ENCODE results near the gene CEBPA. TPM values are rescaled to one million over a fixed set of nuclear protein-coding genes. Genes with fewer than 3 reads are reported as not detected.

The CEBPA gene
- 1 to 10 TPM in 6 of 8 experiments, under 1 TPM in 2; 0.46 to 4.9 (median 2.5) TPM for total RNA-seq

GRCh38 chr19:33302175-33302973 lies at the start of gene CEBPA:
TSS of gene CEBPA (minus strand) at chr19:33302534. CDS start at chr19:33302414, 120 bp downstream.
- peak within 1 kb of the TSS; percentile 34 to 88 for H3K27ac ChIP-seq
- peaks cover 13 to 22% of the 10 kb centered on the region in 2 donors for H3K4me1 ChIP-seq (replicated peaks in 1 of 2)
- peak within 1 kb of the TSS; percentile 52 to 90 (median 63) for H3K4me3 ChIP-seq
- WGBS, 10 experiments, result 0% methylated on average over 2 of the region's 111 CpGs; no CpG with 5 or more reads in 9 of the 10 experiments
- in situ Hi-C loops (cut with MboI; ENCODE audit: low pct_unique_long_range_greater_than_20kb in 2 of 9, low sequenced_read_pairs in 9 of 9, unreplicated experiment in 9 of 9), result no loop called here
- ATAC-seq (replicated peaks in 6 of 8), result peak; percentile 89 to 92 (median 90)

GRCh38 chr19:33350538-33351309 lies 48.4 kb upstream of the CEBPA start:
- H3K4me1 ChIP-seq (replicated peaks in 1 of 2), result no peaks in the 10 kb centered on the region
- no peak overlapping the region for H3K27ac ChIP-seq
- ATAC-seq (replicated peaks in 6 of 8), result peak in 2 of 8 experiments; percentile 48 to 68
- 0 to 93% (median 80%) methylated on average over 1 to 10 of the region's 12 CpGs; no CpG with 5 or more reads in 2 of the 10 experiments for WGBS, 10 experiments
- H3K4me3 ChIP-seq, result no peak overlapping the region
- in situ Hi-C loops (cut with MboI; ENCODE audit: low pct_unique_long_range_greater_than_20kb in 2 of 9, low sequenced_read_pairs in 9 of 9, unreplicated experiment in 9 of 9), result no loop called here

DNA sequence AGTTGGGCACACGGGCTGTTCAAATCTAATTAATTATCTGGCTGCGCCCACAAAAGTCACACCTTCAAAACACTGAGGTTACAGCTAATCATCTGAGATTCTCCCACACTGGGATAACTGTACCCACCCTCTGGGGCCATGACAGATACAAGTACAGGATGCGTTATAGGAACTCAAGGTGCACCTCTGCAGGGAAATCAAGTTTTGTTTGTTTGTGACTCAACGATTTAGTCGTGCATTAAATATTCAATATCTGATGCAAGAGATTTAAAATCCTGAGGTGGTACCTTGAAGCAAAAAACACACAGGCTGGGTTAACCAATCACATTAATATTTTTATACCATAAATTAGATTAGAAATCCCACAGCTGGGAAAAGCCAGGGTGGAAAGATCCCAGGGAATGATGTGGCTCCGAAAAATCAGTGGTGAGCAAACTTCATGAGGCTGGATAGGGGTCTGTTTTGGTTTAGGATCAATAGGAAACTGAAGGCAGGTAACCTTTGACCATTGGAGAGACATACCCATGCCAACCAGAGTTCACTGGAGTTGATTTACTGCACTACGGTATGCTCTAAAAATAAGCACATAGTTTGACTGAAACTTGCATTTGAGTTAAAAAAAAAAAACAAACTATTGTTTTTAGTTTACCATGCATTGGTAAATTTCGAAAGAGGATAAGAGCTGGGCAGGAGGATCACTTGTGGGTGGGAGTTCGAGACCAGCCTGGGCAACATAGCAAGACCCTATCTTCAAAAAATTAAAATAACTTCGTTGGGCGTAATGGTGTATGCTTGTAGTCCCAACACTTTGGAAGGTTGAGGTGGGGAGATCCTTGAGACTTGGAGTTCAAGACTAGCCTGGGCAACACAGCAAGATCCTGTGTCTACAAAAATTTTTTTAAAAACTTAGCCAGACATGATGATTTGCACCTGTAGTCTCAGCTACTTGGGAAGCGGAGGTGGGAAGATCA lies 47.3 kb upstream of the CEBPA start:
- ATAC-seq (replicated peaks in 6 of 8), result no peak
- no peak overlapping the region for H3K4me3 ChIP-seq
- peaks cover 3% of the 10 kb centered on the region in 2 donors for H3K4me1 ChIP-seq (replicated peaks in 1 of 2)
- no peak overlapping the region for H3K27ac ChIP-seq
- in situ Hi-C loops (cut with MboI; ENCODE audit: low pct_unique_long_range_greater_than_20kb in 2 of 9, low sequenced_read_pairs in 9 of 9, unreplicated experiment in 9 of 9), result no loop called here
- 69 to 100% (median 86%) methylated on average over 1 to 12 of the region's 12 CpGs for whole genome bisulfite sequencing, 10 experiments

- WGBS, 10 experiments, result 28 to 95% (median 81%) methylated on average over 4 to 10 of the region's 12 CpGs
- no peak overlapping the region for H3K4me3 ChIP-seq
- peak in 1 of 8 experiments; percentile 37 for ATAC-seq (replicated peaks in 6 of 8)
- in situ Hi-C loops (cut with MboI; ENCODE audit: low pct_unique_long_range_greater_than_20kb in 2 of 9, low sequenced_read_pairs in 9 of 9, unreplicated experiment in 9 of 9), result no loop called here
- H3K4me1 ChIP-seq (replicated peaks in 1 of 2), result peaks cover 12% of the 10 kb centered on the region in 2 donors
- no peak overlapping the region for H3K27ac ChIP-seq
Observed at GRCh38 chr19:33348301-33349010, 46.1 kb upstream of the CEBPA start.

GRCh38 chr19:33347300-33347699 lies 45.0 kb upstream of the CEBPA start:
- no peak overlapping the region for H3K4me3 ChIP-seq
- no peak overlapping the region for H3K27ac ChIP-seq
- in situ Hi-C loops (cut with MboI; ENCODE audit: low pct_unique_long_range_greater_than_20kb in 2 of 9, low sequenced_read_pairs in 9 of 9, unreplicated experiment in 9 of 9), result no loop called here
- 6 to 79% (median 40%) methylated on average over 1 to 7 of the region's 10 CpGs; no CpG with 5 or more reads in 5 of the 10 experiments for WGBS, 10 experiments
- H3K4me1 ChIP-seq (replicated peaks in 1 of 2), result peaks cover 12 to 14% of the 10 kb centered on the region in 2 donors
- ATAC-seq (replicated peaks in 6 of 8), result no peak

- Histone ChIP-seq H3K4me3 (no peak overlapping the region), H3K4me1 (replicated peaks in 1 of 2) (peaks cover 12 to 14% of the 10 kb centered on the region in 2 donors), H3K27ac (no peak overlapping the region)
- in situ Hi-C loops (cut with MboI; ENCODE audit: low pct_unique_long_range_greater_than_20kb in 2 of 9, low sequenced_read_pairs in 9 of 9, unreplicated experiment in 9 of 9), result no loop called here
- ATAC-seq (replicated peaks in 6 of 8), result no peak
Observed at GRCh38 chr19:33346665-33347064, 44.3 kb upstream of the CEBPA start.

DNA sequence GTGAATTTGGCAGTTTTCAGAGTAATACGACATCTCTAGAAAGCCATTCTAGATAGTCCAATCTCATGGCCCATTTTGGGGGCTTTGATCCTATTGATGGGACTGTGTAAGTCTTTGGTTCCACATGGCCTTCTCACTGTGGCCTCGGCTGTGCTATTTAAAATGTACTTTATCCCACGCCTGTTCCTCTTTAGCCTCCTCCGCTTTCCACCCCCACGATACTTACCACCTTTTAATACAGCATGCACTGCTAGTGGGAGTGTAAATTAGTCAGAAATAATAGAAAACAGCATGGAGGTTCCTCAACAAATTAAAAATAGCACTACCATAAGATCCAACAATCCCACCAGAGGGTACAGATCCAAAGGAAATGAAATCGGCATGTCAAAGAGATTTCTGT lies 42.8 kb upstream of the CEBPA start:
- WGBS, 10 experiments, result 72 to 100% (median 94%) methylated on average over 1 to 6 of the region's 6 CpGs; no CpG with 5 or more reads in 4 of the 10 experiments

GRCh38 chr19:33344573-33344925 lies 42.2 kb upstream of the CEBPA start:
- no peak overlapping the region for H3K27ac ChIP-seq
- ATAC-seq (replicated peaks in 6 of 8), result peak in 2 of 8 experiments; percentile 9 to 14
- peaks cover 12 to 14% of the 10 kb centered on the region in 2 donors for H3K4me1 ChIP-seq (replicated peaks in 1 of 2)
- in situ Hi-C loops (cut with MboI; ENCODE audit: low pct_unique_long_range_greater_than_20kb in 2 of 9, low sequenced_read_pairs in 9 of 9, unreplicated experiment in 9 of 9), result no loop called here
- H3K4me3 ChIP-seq, result no peak overlapping the region
- WGBS, 10 experiments, result 0 to 59% (median 47%) methylated on average over 2 to 4 of the region's 4 CpGs; no CpG with 5 or more reads in 3 of the 10 experiments

More for the DNA sequence above, 42.8 kb upstream of the CEBPA start:
- no peak for ATAC-seq (replicated peaks in 6 of 8)
- H3K4me3 ChIP-seq, result no peak overlapping the region
- in situ Hi-C loops (cut with MboI; ENCODE audit: low pct_unique_long_range_greater_than_20kb in 2 of 9, low sequenced_read_pairs in 9 of 9, unreplicated experiment in 9 of 9), result no loop called here
- H3K4me1 ChIP-seq (replicated peaks in 1 of 2), result peaks cover 12 to 14% of the 10 kb centered on the region in 2 donors
- no peak overlapping the region for H3K27ac ChIP-seq

DNA sequence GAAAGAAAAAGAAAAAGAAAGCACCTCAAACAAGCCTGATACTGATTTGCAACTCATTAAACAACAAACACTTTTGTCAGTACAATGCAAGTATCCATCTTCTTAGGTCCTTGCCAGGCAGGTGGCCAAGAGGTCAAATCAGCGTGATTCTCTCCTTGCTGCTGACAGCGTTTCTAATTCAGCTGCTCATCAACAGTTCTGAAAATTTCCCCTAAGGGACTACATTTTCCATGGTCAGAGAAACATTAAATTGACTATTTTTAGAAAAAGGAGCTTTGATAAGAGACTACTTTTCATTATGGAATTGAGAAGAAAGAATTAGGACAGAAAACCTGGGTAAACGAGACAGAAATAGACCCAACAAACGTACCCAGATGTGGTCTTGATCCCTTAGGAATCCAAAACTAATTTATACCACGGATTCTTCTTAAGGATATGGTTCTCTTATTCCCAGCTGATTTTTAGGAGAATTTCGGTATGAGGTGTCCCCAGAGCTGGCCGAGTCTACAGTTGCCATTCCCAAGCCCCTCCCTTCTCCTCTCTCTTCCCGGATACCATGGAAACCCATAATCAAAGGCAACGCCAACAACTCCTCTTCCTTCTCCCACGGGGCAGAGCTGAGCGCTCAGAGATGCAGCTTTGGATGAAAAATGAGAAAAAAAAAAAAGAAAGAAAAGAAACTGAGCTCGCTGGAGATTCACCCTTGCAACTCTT lies 41.7 kb upstream of the CEBPA start:
- Histone ChIP-seq H3K27ac (no peak overlapping the region), H3K4me1 (replicated peaks in 1 of 2) (peaks cover 12 to 14% of the 10 kb centered on the region in 2 donors), H3K4me3 (no peak overlapping the region)
- in situ Hi-C loops (cut with MboI; ENCODE audit: low pct_unique_long_range_greater_than_20kb in 2 of 9, low sequenced_read_pairs in 9 of 9, unreplicated experiment in 9 of 9), result no loop called here
- WGBS, 10 experiments, result 0 to 40% (median 15%) methylated on average over 1 to 12 of the region's 12 CpGs
- ATAC-seq (replicated peaks in 6 of 8), result peak; percentile 61 to 99 (median 90)

- in situ Hi-C loops (cut with MboI; ENCODE audit: low pct_unique_long_range_greater_than_20kb in 2 of 9, low sequenced_read_pairs in 9 of 9, unreplicated experiment in 9 of 9), result no loop called here
- H3K4me1 ChIP-seq (replicated peaks in 1 of 2), result peaks cover 12 to 14% of the 10 kb centered on the region in 2 donors
- H3K4me3 ChIP-seq, result no peak overlapping the region
- H3K27ac ChIP-seq, result no peak overlapping the region
- ATAC-seq (replicated peaks in 6 of 8), result no peak
- 8 to 93% (median 65%) methylated on average over 1 to 2 of the region's 2 CpGs; no CpG with 5 or more reads in 4 of the 10 experiments for WGBS, 10 experiments
Observed at GRCh38 chr19:33343301-33343700, 41.0 kb upstream of the CEBPA start.

DNA sequence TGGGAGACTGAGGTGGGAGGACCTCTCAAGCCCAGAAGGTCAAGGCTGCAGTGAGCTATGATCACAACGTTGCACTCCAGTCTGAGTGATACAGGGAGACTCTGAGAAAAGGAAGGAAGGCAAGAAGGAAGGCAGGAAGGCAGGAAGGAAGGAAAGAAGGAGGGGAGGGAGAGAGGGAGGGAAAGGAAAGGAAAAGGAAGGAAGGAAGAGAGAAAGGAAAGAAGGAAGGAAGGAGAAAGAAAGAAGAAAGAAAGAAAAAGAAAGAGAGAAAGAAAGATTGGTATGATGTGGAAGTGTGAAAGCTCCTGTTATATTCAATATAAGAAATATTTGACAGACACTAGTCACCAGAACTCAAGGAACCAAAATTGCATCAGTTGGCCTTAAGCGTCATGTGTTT lies 38.7 kb upstream of the CEBPA start:
- no peak overlapping the region for H3K27ac ChIP-seq
- in situ Hi-C loops (cut with MboI; ENCODE audit: low pct_unique_long_range_greater_than_20kb in 2 of 9, low sequenced_read_pairs in 9 of 9, unreplicated experiment in 9 of 9), result no loop called here
- 50 to 100% (median 62%) methylated on average over 1 to 2 of the region's 2 CpGs; no CpG with 5 or more reads in 1 of the 10 experiments for WGBS, 10 experiments
- peaks cover 12 to 14% of the 10 kb centered on the region in 2 donors for H3K4me1 ChIP-seq (replicated peaks in 1 of 2)
- ATAC-seq (replicated peaks in 6 of 8), result no peak
- H3K4me3 ChIP-seq, result no peak overlapping the region

Measured in motor neuron (in vitro differentiated cells).